ENCODE data around the gene SNRPE. TPM values are rescaled to one million over a fixed set of nuclear protein-coding genes. Genes with fewer than 3 reads are reported as not detected.

SNRPE gene
- total RNA-seq, 1 experiment from 2014 or later = 224 TPM

DNA sequence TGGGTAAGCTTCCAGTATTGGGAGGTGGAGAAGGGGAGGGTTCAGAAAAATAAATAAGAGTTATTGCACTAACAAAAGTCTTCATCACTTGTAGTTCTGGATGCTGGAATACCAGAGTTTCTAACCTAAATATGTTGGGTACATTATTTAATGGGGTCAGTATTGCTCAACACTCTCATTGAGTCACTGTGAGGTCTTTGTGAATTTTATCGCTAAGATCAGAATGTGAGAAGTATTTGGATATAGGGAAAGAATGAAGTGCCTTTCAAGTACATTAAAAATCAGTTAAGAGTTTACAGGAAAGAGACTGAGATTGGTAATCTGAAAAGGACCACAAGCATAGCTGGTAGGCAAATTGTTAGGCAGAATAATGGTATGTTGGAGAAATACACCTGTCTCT, 8.8 kb downstream of the SNRPE start:
- CTCF ChIA-PET = interaction anchor here (0.6 to 7.0 kb wide), 5 partner anchors 11 to 259 kb away, joined by 4 to 113 read pairs (median 4); no protein-coding TSS in a partner anchor
- Mint-ChIP-seq H3K4me3 (ENCODE audit: low read depth, unreplicated experiment) (no peak overlapping the region), H3K27ac (ENCODE audit: unreplicated experiment) (no peak overlapping the region), H3K27me3 (ENCODE audit: unreplicated experiment) (no peaks in the 10 kb centered on the region), H3K36me3 (ENCODE audit: insufficient read depth, unreplicated experiment) (peaks cover 51% of the 10 kb centered on the region), H3K4me1 (ENCODE audit: low read depth, unreplicated experiment) (no peaks in the 10 kb centered on the region), H3K9me3 (ENCODE audit: low read depth, unreplicated experiment) (no peaks in the 10 kb centered on the region)
- no TSS peak for BruUV-seq (replicated peaks)
- intact Hi-C loops (cut with micrococcal nuclease; ENCODE audit: unreplicated experiment) = loop anchor here (2.0 kb wide), 1 partner anchor 203 kb away; the partner anchor contains the start of gene SOX13
- DNase-seq = no peak
- TF ChIP-seq, protein P1, sequence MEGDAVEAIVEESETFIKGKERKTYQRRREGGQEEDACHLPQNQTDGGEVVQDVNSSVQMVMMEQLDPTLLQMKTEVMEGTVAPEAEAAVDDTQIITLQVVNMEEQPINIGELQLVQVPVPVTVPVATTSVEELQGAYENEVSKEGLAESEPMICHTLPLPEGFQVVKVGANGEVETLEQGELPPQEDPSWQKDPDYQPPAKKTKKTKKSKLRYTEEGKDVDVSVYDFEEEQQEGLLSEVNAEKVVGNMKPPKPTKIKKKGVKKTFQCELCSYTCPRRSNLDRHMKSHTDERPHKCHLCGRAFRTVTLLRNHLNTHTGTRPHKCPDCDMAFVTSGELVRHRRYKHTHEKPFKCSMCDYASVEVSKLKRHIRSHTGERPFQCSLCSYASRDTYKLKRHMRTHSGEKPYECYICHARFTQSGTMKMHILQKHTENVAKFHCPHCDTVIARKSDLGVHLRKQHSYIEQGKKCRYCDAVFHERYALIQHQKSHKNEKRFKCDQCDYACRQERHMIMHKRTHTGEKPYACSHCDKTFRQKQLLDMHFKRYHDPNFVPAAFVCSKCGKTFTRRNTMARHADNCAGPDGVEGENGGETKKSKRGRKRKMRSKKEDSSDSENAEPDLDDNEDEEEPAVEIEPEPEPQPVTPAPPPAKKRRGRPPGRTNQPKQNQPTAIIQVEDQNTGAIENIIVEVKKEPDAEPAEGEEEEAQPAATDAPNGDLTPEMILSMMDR (IDR thresholded peaks at IDR 0.05; ENCODE audit: unreplicated experiment) = no peak

DNA sequence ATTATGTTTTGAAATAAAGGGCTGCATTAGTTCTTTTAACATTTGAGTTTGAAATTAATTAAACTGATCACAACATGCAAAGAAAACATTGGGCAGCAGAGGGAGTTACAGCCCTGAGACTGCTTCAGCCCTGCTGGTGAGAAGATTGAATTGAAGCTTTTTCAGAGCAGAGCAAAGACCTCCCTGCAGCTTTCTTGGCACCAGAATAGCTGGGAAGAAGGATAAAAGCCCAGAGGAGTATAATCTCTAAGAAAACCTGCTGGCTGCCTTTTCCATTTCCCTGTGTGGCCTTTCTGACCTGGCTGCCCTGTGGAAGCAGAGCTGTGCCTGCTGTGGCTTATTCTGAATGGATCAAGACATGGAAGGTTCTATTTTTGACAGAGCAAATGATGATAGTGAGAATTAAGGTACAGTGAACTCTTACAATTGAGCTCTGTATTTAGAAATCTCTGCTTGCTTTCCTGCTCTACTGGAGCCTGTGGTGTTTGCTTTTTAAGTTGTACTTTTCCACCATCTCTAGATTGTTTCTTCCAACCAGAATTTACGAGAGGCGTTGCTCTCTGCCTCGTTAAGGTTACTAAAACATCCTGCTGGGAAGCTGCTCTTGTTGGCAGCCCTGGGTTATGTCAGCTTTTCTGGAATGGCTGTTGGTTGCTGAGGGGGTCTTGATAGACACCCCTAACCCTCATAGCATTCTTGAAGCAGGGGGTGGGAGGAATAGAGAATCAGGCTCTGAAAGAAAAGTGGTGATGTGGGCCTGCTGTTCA, 9.9 kb downstream of the SNRPE start:
- H3K9me3 Mint-ChIP-seq (ENCODE audit: low read depth, unreplicated experiment) = no peaks in the 10 kb centered on the region
- intact Hi-C loops (cut with micrococcal nuclease; ENCODE audit: unreplicated experiment) = loop anchor here (1.0 to 2.0 kb wide), 2 partner anchors 202 to 258 kb away; partner anchors contain the start of gene SOX13
- no peaks in the 10 kb centered on the region for H3K27me3 Mint-ChIP-seq (ENCODE audit: unreplicated experiment)
- TF ChIP-seq, protein P1 (IDR thresholded peaks at IDR 0.05; ENCODE audit: unreplicated experiment) = peak; percentile 91
- no TSS peak for BruUV-seq (replicated peaks)
- no peak overlapping the region for H3K4me3 Mint-ChIP-seq (ENCODE audit: low read depth, unreplicated experiment)
- CTCF ChIA-PET = interaction anchor here (0.7 to 7.0 kb wide), 11 partner anchors 11 to 355 kb away, joined by 3 to 113 read pairs (median 4); no protein-coding TSS in a partner anchor
- DNase-seq = peak; percentile 52
- peaks cover 42% of the 10 kb centered on the region for H3K36me3 Mint-ChIP-seq (ENCODE audit: insufficient read depth, unreplicated experiment)
- no peaks in the 10 kb centered on the region for H3K4me1 Mint-ChIP-seq (ENCODE audit: low read depth, unreplicated experiment)
- H3K27ac Mint-ChIP-seq (ENCODE audit: unreplicated experiment) = no peak overlapping the region

DNA sequence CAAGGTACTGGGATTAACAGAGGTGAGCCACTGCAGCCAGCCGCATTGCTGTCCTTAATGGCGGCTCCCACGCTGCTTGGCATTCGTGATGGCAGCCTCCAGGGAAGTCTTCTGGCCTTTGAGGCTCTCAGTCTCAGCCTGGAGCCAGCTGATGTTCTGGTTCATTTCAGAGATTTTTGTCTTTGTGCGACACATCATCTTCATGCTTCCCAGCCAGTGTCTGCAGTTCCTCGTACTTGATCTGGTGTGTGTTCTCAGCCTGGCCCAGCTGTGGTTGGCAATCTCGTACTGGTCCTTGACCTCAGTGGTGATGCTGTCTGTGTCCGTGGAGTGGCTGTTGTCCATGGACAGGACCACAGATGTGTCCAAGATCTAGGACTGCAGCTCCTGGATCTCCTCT, 11.7 kb downstream of the SNRPE start:
- Mint-ChIP-seq H3K27ac (ENCODE audit: unreplicated experiment) (no peak overlapping the region), H3K4me1 (ENCODE audit: low read depth, unreplicated experiment) (no peaks in the 10 kb centered on the region), H3K36me3 (ENCODE audit: insufficient read depth, unreplicated experiment) (peaks cover 33% of the 10 kb centered on the region), H3K27me3 (ENCODE audit: unreplicated experiment) (no peaks in the 10 kb centered on the region), H3K9me3 (ENCODE audit: low read depth, unreplicated experiment) (no peaks in the 10 kb centered on the region), H3K4me3 (ENCODE audit: low read depth, unreplicated experiment) (no peak overlapping the region)
- TF ChIP-seq, protein P1 (IDR thresholded peaks at IDR 0.05; ENCODE audit: unreplicated experiment) = no peak
- BruUV-seq (replicated peaks) = no TSS peak
- CTCF ChIA-PET = interaction anchor here (1.4 to 7.0 kb wide), 2 partner anchors 12 to 256 kb away, joined by 3 to 113 read pairs; no protein-coding TSS in a partner anchor
- intact Hi-C loops (cut with micrococcal nuclease; ENCODE audit: unreplicated experiment) = no loop called here
- DNase-seq = no peak

DNA sequence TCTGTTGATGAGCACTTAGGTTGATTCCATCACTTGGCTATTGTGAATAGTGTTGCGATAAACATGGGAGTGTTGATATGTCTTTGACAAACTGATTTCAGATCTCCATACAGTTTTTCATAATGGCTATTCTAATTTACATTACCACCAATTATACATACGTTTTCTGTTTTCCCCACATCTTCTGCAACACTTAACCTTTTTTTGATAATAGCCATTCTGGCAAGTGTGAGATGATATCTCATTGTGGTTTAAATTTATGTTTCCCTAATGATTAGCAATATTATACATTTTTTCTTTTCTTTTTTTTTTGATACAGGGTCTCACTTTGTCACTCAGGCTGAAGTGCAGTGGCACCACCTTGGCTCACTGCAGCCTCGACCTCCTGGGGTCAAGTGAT, 17.0 kb downstream of the SNRPE start:
- H3K4me3 Mint-ChIP-seq (ENCODE audit: low read depth, unreplicated experiment) = no peak overlapping the region
- H3K27ac Mint-ChIP-seq (ENCODE audit: unreplicated experiment) = no peak overlapping the region
- no peaks in the 10 kb centered on the region for H3K9me3 Mint-ChIP-seq (ENCODE audit: low read depth, unreplicated experiment)
- no TSS peak for BruUV-seq (replicated peaks)
- no peaks in the 10 kb centered on the region for H3K4me1 Mint-ChIP-seq (ENCODE audit: low read depth, unreplicated experiment)
- CTCF ChIA-PET = no interaction called here
- H3K27me3 Mint-ChIP-seq (ENCODE audit: unreplicated experiment) = no peaks in the 10 kb centered on the region
- intact Hi-C loops (cut with micrococcal nuclease; ENCODE audit: unreplicated experiment) = no loop called here
- TF ChIP-seq, protein P1 (IDR thresholded peaks at IDR 0.05; ENCODE audit: unreplicated experiment) = no peak
- no peak for DNase-seq
- peaks cover 8% of the 10 kb centered on the region for H3K36me3 Mint-ChIP-seq (ENCODE audit: insufficient read depth, unreplicated experiment)
